ENCODE data around the gene INPP1. TPM values are rescaled to one million over a fixed set of nuclear protein-coding genes. Genes with fewer than 3 reads are reported as not detected.

The INPP1 gene
- total RNA-seq, 4 donors from 2014 or later, result 37.0 to 73.0 (median 48.4) TPM

DNA sequence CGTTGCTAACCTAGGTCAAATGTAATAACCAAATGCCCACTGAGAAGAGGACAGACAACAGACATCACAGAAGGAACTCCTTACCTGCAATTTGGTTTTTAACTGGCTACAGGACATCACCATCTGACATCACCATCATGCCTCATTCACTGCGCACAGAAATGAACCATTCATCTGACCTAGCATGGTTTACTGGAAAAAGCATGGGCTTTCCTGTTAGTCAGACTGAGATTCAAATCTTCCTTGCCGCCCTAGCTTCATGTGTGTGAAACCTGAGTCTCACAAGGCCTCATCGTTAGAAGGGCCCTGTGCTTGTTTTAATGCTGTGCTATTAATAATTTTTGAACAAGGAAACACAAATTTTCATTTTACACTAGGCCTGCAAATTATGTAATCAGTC lies 22.7 kb upstream of the INPP1 start:
- peak overlapping the region; percentile 86 to 95 (median 92) for H3K27ac ChIP-seq
- 71 to 81% methylated on average over 4 of the region's 4 CpGs for WGBS, 2 donors
- peaks cover 0 to 46% (median 7%) of the 10 kb centered on the region in 3 donors for H3K4me1 ChIP-seq
- DNase-seq, result no peak
- intact Hi-C loops (cut with DNase I), result no loop called here
- H3K27me3 ChIP-seq, result no peaks in the 10 kb centered on the region
- no peaks in the 10 kb centered on the region for H3K36me3 ChIP-seq
- TF ChIP-seq POLR2A (IDR thresholded peaks at IDR 0.05), result no peak
- TF ChIP-seq, protein P1, sequence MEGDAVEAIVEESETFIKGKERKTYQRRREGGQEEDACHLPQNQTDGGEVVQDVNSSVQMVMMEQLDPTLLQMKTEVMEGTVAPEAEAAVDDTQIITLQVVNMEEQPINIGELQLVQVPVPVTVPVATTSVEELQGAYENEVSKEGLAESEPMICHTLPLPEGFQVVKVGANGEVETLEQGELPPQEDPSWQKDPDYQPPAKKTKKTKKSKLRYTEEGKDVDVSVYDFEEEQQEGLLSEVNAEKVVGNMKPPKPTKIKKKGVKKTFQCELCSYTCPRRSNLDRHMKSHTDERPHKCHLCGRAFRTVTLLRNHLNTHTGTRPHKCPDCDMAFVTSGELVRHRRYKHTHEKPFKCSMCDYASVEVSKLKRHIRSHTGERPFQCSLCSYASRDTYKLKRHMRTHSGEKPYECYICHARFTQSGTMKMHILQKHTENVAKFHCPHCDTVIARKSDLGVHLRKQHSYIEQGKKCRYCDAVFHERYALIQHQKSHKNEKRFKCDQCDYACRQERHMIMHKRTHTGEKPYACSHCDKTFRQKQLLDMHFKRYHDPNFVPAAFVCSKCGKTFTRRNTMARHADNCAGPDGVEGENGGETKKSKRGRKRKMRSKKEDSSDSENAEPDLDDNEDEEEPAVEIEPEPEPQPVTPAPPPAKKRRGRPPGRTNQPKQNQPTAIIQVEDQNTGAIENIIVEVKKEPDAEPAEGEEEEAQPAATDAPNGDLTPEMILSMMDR (IDR thresholded peaks at IDR 0.05), result no peak
- no peaks in the 10 kb centered on the region for H3K9me3 ChIP-seq
- H3K4me3 ChIP-seq, result no peak overlapping the region

GRCh38 chr2:190323406-190323805 lies 20.0 kb upstream of the INPP1 start:
- intact Hi-C loops (cut with DNase I), result no loop called here
- no peak overlapping the region for H3K4me3 ChIP-seq
- no peaks in the 10 kb centered on the region for H3K9me3 ChIP-seq
- no peaks in the 10 kb centered on the region for H3K36me3 ChIP-seq
- DNase-seq, result no peak
- H3K4me1 ChIP-seq, result peaks cover 0 to 19% (median under 1%) of the 10 kb centered on the region in 3 donors
- no peaks in the 10 kb centered on the region for H3K27me3 ChIP-seq
- no peak for TF ChIP-seq POLR2A (IDR thresholded peaks at IDR 0.05)
- TF ChIP-seq, protein P1 (IDR thresholded peaks at IDR 0.05), result no peak
- H3K27ac ChIP-seq, result no peak overlapping the region

- no peak overlapping the region for H3K4me3 ChIP-seq
- intact Hi-C loops (cut with DNase I), result no loop called here
- no peak for DNase-seq
- WGBS, 2 donors, result 75 to 80% methylated on average over 2 of the region's 2 CpGs
- H3K9me3 ChIP-seq, result no peaks in the 10 kb centered on the region
- no peak overlapping the region for H3K27ac ChIP-seq
- TF ChIP-seq POLR2A (IDR thresholded peaks at IDR 0.05), result no peak
- TF ChIP-seq, protein P1 (IDR thresholded peaks at IDR 0.05), result no peak
- H3K27me3 ChIP-seq, result no peaks in the 10 kb centered on the region
- H3K4me1 ChIP-seq, result peaks cover 0 to 3% (median 0%) of the 10 kb centered on the region in 3 donors
- no peaks in the 10 kb centered on the region for H3K36me3 ChIP-seq
Measured at GRCh38 chr2:190325588-190325987, 17.8 kb upstream of the INPP1 start.

- H3K4me3 ChIP-seq, result no peak overlapping the region
- intact Hi-C loops (cut with DNase I), result no loop called here
- WGBS, 2 donors, result 72 to 75% methylated on average over 4 of the region's 4 CpGs
- no peak for TF ChIP-seq POLR2A (IDR thresholded peaks at IDR 0.05)
- TF ChIP-seq, protein P1 (IDR thresholded peaks at IDR 0.05), result no peak
- H3K27me3 ChIP-seq, result no peaks in the 10 kb centered on the region
- H3K9me3 ChIP-seq, result no peaks in the 10 kb centered on the region
- no peak overlapping the region for H3K27ac ChIP-seq
- no peak for DNase-seq
- peaks cover 0 to under 1% (median 0%) of the 10 kb centered on the region in 3 donors for H3K4me1 ChIP-seq
- no peaks in the 10 kb centered on the region for H3K36me3 ChIP-seq
Measured at GRCh38 chr2:190327867-190328572, 15.4 kb upstream of the INPP1 start.

DNA sequence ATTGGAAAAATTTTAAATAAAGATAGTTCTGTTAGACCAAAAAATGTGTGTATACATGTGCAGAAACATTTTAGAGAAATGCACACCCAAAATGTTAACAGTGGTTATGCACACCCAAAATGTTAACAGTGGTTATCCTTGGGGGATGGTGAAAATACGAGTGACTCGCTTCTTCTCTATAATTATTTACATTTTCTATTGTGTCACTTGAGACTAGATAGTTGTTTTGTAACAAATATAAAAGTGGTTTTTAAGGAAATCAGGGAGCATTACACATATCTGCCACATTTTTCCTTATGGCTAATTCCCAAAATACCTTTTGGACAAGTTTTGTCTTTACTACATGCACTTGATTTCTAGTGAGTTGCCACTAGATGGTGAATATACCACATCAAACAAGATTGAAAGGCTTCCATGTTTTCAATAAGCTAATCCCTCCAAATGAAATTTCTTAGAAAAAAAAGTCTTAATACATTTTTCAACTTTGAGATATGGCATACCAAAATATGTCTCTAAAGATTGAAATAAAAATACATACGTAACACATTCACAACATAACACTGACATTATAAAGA lies 14.7 kb upstream of the INPP1 start:
- no peak for DNase-seq
- intact Hi-C loops (cut with DNase I), result no loop called here
- Histone ChIP-seq H3K4me3 (no peak overlapping the region), H3K27ac (no peak overlapping the region), H3K36me3 (no peaks in the 10 kb centered on the region), H3K4me1 (peaks cover 0 to 7% (median 2%) of the 10 kb centered on the region in 3 donors), H3K27me3 (no peaks in the 10 kb centered on the region), H3K9me3 (no peaks in the 10 kb centered on the region)
- 86% methylated on average over 3 of the region's 3 CpGs for WGBS, 2 donors
- TF ChIP-seq POLR2A (IDR thresholded peaks at IDR 0.05), result no peak
- TF ChIP-seq, protein P1 (IDR thresholded peaks at IDR 0.05), result peak in 3 of 6 experiments; percentile 19 to 44 (median 22)
